Adrenal gland (tissue), 5 donors: ENCODE results near the gene SETBP1.

Source experiments
- CTCF ChIP-seq, 6 experiments: fragments of 450-650 bp in 4 of 6; fragments of 200-600 bp in 2 of 6; sonication (generic) in 1 of 6; IDR thresholded peaks; 1 replicate in 5 of 6; 2 replicates in 1 of 6; pipeline versions ENCODE4 v1.5.1 to v1.8.0; 2016 to 2021; ENCODE audit warnings: antibody characterized with exemption in 6 of 6, mild to moderate bottlenecking in 2 of 6, moderate library complexity in 1 of 6
- POLR2A ChIP-seq, 2 donors: fragments of 450-650 bp; IDR thresholded peaks; one replicate each; pipeline ENCODE4 v1.6.1; 2017; ENCODE audit warnings: antibody characterized with exemption in 2 of 2, mild to moderate bottlenecking in 2 of 2, moderate library complexity in 1 of 2
- donor health status: DM: no; HTN: no; CAD: no.

GRCh38 chr18:44893966-44894365, 213.3 kb downstream of the SETBP1 start:
- no peak for TF ChIP-seq CTCF (IDR thresholded peaks at IDR 0.05)
- no peak for TF ChIP-seq POLR2A (IDR thresholded peaks at IDR 0.05)
